Peyer's patch (tissue), 4 donors: ENCODE data around the gene CD48.

Experiments used
- POLR2A ChIP-seq, 2 donors: fragments of 450-650 bp; IDR thresholded peaks; one replicate each; pipeline ENCODE4 v1.5.1; 2017; ENCODE audit warnings: antibody characterized with exemption in 2 of 2, mild to moderate bottlenecking in 2 of 2, moderate library complexity in 2 of 2
- TF ChIP-seq, protein P1 (sequence below), 6 experiments: fragments of 450-650 bp in 4 of 6; fragments of 200-600 bp in 2 of 6; sonication (generic) in 1 of 6; IDR thresholded peaks; one replicate each; pipeline ENCODE4 v1.5.1; 2017 to 2019; ENCODE audit warnings: antibody characterized with exemption in 6 of 6, mild to moderate bottlenecking in 3 of 6, moderate library complexity in 1 of 6

- TF ChIP-seq, protein P1, sequence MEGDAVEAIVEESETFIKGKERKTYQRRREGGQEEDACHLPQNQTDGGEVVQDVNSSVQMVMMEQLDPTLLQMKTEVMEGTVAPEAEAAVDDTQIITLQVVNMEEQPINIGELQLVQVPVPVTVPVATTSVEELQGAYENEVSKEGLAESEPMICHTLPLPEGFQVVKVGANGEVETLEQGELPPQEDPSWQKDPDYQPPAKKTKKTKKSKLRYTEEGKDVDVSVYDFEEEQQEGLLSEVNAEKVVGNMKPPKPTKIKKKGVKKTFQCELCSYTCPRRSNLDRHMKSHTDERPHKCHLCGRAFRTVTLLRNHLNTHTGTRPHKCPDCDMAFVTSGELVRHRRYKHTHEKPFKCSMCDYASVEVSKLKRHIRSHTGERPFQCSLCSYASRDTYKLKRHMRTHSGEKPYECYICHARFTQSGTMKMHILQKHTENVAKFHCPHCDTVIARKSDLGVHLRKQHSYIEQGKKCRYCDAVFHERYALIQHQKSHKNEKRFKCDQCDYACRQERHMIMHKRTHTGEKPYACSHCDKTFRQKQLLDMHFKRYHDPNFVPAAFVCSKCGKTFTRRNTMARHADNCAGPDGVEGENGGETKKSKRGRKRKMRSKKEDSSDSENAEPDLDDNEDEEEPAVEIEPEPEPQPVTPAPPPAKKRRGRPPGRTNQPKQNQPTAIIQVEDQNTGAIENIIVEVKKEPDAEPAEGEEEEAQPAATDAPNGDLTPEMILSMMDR (IDR thresholded peaks at IDR 0.05) = no peak
- TF ChIP-seq POLR2A (IDR thresholded peaks at IDR 0.05) = no peak
Measured at GRCh38 chr1:160723332-160723731, 11.7 kb upstream of the CD48 start.
